Neural progenitor cell (in vitro differentiated cells): Measurements from ENCODE around the gene GRIN2A. TPM values are rescaled to one million over a fixed set of nuclear protein-coding genes. Genes with fewer than 3 reads are reported as not detected.

Source experiments
- DNase-seq: peaks from one replicate; pipeline ENCODE4 v3.0.0-alpha.2; 2016; ENCODE audit warnings: low spot score
- H2AFZ ChIP-seq: fragments of 200-600 bp; sonication (generic); replicated peaks from 2 replicates; pipeline ENCODE4 v1.6.1; 2016; ENCODE audit warnings: antibody characterized with exemption
- H3F3A ChIP-seq: fragments of 200-600 bp; sonication (generic); 2 replicates; pipeline ENCODE4 v1.6.1; 2016; ENCODE audit warnings: antibody characterized with exemption, low read depth
- H3K27ac ChIP-seq: fragments of 200-600 bp; sonication (generic); 2 replicates; pipeline ENCODE4 v1.5.1; 2016; ENCODE audit warnings: mild to moderate bottlenecking
- H3K27me3 ChIP-seq: fragments of 200-600 bp; sonication (generic); 2 replicates; pipeline ENCODE4 v1.6.1; 2016; ENCODE audit warnings: mild to moderate bottlenecking, moderate library complexity
- H3K36me3 ChIP-seq: fragments of 200-600 bp; sonication (generic); 2 replicates; pipeline ENCODE4 v1.5.1; 2016
- H3K4me1 ChIP-seq: fragments of 200-600 bp; sonication (generic); 2 replicates; pipeline ENCODE4 v1.6.1; 2016; ENCODE audit warnings: mixed run types
- H3K4me2 ChIP-seq: fragments of 200-600 bp; sonication (generic); 2 replicates; pipeline ENCODE4 v1.6.1; 2016
- H3K4me3 ChIP-seq: fragments of 200-600 bp; sonication (generic); 2 replicates; pipeline ENCODE4 v1.5.1; 2016
- H3K79me2 ChIP-seq: fragments of 200-600 bp; sonication (generic); 2 replicates; pipeline ENCODE4 v1.6.1; 2016; ENCODE audit warnings: low read depth
- H3K9ac ChIP-seq: fragments of 200-600 bp; sonication (generic); 2 replicates; pipeline ENCODE4 v1.6.1; 2016
- H3K9me3 ChIP-seq: fragments of 200-600 bp; sonication (generic); 2 replicates; pipeline ENCODE4 v1.5.1; 2016; ENCODE audit warnings: low read depth
- H4K20me1 ChIP-seq: fragments of 200-600 bp; sonication (generic); 2 replicates; pipeline ENCODE4 v1.6.1; 2016; ENCODE audit warnings: low read depth
- H3K27ac Mint-ChIP-seq: 3 replicates; pipeline ENCODE4 v1.8.0; 2021; ENCODE audit warnings: mixed read lengths
- H3K27me3 Mint-ChIP-seq: 2 replicates; pipeline ENCODE4 v1.8.0; 2022; ENCODE audit warnings: low read depth, mild to moderate bottlenecking, inconsistent platforms, moderate library complexity, mixed read lengths; ENCODE audit not compliant: insufficient read depth
- H3K36me3 Mint-ChIP-seq: 3 replicates; pipeline ENCODE4 v1.8.0; 2021; ENCODE audit warnings: mixed read lengths
- H3K4me1 Mint-ChIP-seq: 3 replicates; pipeline ENCODE4 v1.8.0; 2021; ENCODE audit warnings: mixed read lengths
- H3K4me3 Mint-ChIP-seq: 3 replicates; pipeline ENCODE4 v1.8.0; 2021; ENCODE audit warnings: mild to moderate bottlenecking, moderate library complexity, mixed read lengths
- H3K9me3 Mint-ChIP-seq: 3 replicates; pipeline ENCODE4 v1.8.0; 2020; ENCODE audit warnings: mixed read lengths
- EZH2 ChIP-seq: fragments of 200-600 bp; sonication (generic); IDR thresholded peaks from 2 replicates; pipeline ENCODE4 v1.6.1; 2017; ENCODE audit warnings: antibody characterized with exemption, mild to moderate bottlenecking, moderate library complexity
- EZH2phosphoT487 ChIP-seq: fragments of 200-600 bp; sonication (generic); IDR thresholded peaks from 2 replicates; pipeline ENCODE4 v1.6.1; 2017; ENCODE audit warnings: antibody characterized with exemption
- total RNA-seq: library from RNA; depleted of rRNA; stranded (reverse); fragments of >200 nt; gene quantifications from 2 replicates; pipeline ENCODE4 v1.2.3, GENCODE V29; 2015; ENCODE audit warnings: low replicate concordance
- TF ChIP-seq, protein P1 (sequence below): fragments of 200-600 bp; sonication (generic); IDR thresholded peaks from 2 replicates; pipeline ENCODE4 v1.5.1; 2017; ENCODE audit warnings: antibody characterized with exemption, mild to moderate bottlenecking

Gene GRIN2A
- total RNA-seq, 1 donor from 2014 or later = 1.6 TPM

DNA sequence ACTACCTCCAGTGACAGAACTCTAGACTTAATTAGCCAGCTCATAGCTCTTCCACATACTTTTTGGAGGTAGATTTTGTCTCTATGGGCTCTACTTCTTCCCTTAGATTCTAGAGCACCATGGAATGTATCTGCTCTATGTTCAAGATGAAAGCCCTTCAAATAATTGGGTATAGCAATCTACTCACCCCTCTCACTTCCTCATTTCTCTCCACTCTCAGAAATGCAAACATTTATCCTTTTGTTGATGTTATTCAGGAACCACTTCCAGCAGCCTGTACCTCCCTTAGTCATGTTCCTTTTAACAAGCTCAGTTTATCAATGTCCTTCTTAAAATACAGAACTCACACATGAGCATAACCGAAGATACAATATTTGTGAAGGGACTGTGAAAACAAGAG lies 78.5 kb downstream of the GRIN2A start:
- no peak for TF ChIP-seq EZH2
- no peak for TF ChIP-seq EZH2phosphoT487
- TF ChIP-seq, protein P1, sequence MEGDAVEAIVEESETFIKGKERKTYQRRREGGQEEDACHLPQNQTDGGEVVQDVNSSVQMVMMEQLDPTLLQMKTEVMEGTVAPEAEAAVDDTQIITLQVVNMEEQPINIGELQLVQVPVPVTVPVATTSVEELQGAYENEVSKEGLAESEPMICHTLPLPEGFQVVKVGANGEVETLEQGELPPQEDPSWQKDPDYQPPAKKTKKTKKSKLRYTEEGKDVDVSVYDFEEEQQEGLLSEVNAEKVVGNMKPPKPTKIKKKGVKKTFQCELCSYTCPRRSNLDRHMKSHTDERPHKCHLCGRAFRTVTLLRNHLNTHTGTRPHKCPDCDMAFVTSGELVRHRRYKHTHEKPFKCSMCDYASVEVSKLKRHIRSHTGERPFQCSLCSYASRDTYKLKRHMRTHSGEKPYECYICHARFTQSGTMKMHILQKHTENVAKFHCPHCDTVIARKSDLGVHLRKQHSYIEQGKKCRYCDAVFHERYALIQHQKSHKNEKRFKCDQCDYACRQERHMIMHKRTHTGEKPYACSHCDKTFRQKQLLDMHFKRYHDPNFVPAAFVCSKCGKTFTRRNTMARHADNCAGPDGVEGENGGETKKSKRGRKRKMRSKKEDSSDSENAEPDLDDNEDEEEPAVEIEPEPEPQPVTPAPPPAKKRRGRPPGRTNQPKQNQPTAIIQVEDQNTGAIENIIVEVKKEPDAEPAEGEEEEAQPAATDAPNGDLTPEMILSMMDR = no peak
- H3K4me3 Mint-ChIP-seq = no peak overlapping the region
- DNase-seq = no peak
- H3K9me3 ChIP-seq = no peaks in the 10 kb centered on the region
- H3K36me3 Mint-ChIP-seq = no peaks in the 10 kb centered on the region
- H3K9me3 Mint-ChIP-seq = peaks cover 8% of the 10 kb centered on the region
- H3K79me2 ChIP-seq = no peaks in the 10 kb centered on the region
- no peaks in the 10 kb centered on the region for H3K27me3 ChIP-seq
- no peaks in the 10 kb centered on the region for H3F3A ChIP-seq
- H2AFZ ChIP-seq = no peak overlapping the region
- no peak overlapping the region for H3K27ac Mint-ChIP-seq
- H3K27me3 Mint-ChIP-seq = no peaks in the 10 kb centered on the region
- H4K20me1 ChIP-seq = no peaks in the 10 kb centered on the region
- no peaks in the 10 kb centered on the region for H3K4me1 ChIP-seq
- H3K4me2 ChIP-seq = no peak overlapping the region
- no peak overlapping the region for H3K27ac ChIP-seq
- no peak overlapping the region for H3K4me3 ChIP-seq
- no peaks in the 10 kb centered on the region for H3K36me3 ChIP-seq
- H3K4me1 Mint-ChIP-seq = peaks cover 7% of the 10 kb centered on the region
- no peak overlapping the region for H3K9ac ChIP-seq

DNA sequence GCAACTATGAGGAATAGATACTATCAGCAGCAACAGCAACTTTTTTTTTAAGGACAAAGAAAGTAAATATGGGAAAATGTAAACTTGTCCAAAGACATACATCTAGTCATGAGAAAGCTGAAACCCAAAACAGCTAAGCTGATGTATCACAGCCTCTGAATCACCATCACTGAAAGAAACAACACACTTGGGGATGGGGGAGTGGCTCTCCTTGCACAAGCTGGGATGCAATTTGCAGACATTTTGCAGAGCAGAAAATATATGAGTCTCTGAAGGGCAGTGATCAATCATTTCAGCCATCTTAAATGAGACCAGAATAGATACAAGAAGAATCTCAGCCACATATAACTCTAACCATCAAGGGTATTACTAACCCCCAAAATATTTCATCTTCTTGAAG lies 79.1 kb downstream of the GRIN2A start:
- H3K4me1 ChIP-seq = no peaks in the 10 kb centered on the region
- no peak for DNase-seq
- Mint-ChIP-seq H3K4me1 (peaks cover 7% of the 10 kb centered on the region), H3K9me3 (peaks cover 11% of the 10 kb centered on the region), H3K27ac (no peak overlapping the region), H3K27me3 (no peaks in the 10 kb centered on the region), H3K36me3 (no peaks in the 10 kb centered on the region), H3K4me3 (no peak overlapping the region)
- H3K79me2 ChIP-seq = no peaks in the 10 kb centered on the region
- no peaks in the 10 kb centered on the region for H3K9me3 ChIP-seq
- H2AFZ ChIP-seq = no peak overlapping the region
- H4K20me1 ChIP-seq = no peaks in the 10 kb centered on the region
- no peaks in the 10 kb centered on the region for H3K27me3 ChIP-seq
- no peaks in the 10 kb centered on the region for H3K36me3 ChIP-seq
- no peak overlapping the region for H3K4me2 ChIP-seq
- no peak for TF ChIP-seq EZH2phosphoT487
- TF ChIP-seq, protein P1 = no peak
- no peak for TF ChIP-seq EZH2
- H3F3A ChIP-seq = no peaks in the 10 kb centered on the region
- no peak overlapping the region for H3K9ac ChIP-seq
- H3K27ac ChIP-seq = no peak overlapping the region
- no peak overlapping the region for H3K4me3 ChIP-seq

DNA sequence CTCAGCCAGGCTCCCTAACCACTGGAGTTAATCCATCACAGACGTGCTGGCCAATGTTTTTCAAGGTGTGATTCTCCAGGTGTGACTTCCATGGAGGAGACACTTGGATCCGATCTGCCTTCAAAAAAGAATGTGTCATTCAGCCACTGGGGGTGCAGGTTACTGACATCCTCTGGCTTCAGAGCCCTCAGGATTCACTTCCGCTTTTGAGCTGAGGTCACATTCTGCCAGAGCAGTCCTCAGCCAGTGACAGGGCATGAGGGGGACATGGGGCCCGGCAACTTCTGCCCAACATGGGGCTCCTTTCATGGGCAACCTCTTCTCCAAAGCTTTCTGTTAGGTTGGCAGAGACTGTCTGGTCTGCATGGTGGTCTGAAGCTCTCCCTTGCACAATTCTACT lies 81.4 kb downstream of the GRIN2A start:
- H3K27ac ChIP-seq = no peak overlapping the region
- no peaks in the 10 kb centered on the region for H4K20me1 ChIP-seq
- H3K4me3 Mint-ChIP-seq = no peak overlapping the region
- DNase-seq = no peak
- no peaks in the 10 kb centered on the region for H3K36me3 Mint-ChIP-seq
- no peaks in the 10 kb centered on the region for H3K4me1 ChIP-seq
- TF ChIP-seq EZH2phosphoT487 (no peak), EZH2 (no peak)
- TF ChIP-seq, protein P1 = no peak
- H3K27ac Mint-ChIP-seq = no peak overlapping the region
- H3K9ac ChIP-seq = no peak overlapping the region
- H3K9me3 ChIP-seq = no peaks in the 10 kb centered on the region
- no peaks in the 10 kb centered on the region for H3F3A ChIP-seq
- H3K4me2 ChIP-seq = no peak overlapping the region
- H3K9me3 Mint-ChIP-seq = peaks cover 11% of the 10 kb centered on the region
- peaks cover 7% of the 10 kb centered on the region for H3K4me1 Mint-ChIP-seq
- H3K79me2 ChIP-seq = no peaks in the 10 kb centered on the region
- no peak overlapping the region for H3K4me3 ChIP-seq
- no peak overlapping the region for H2AFZ ChIP-seq
- no peaks in the 10 kb centered on the region for H3K36me3 ChIP-seq
- no peaks in the 10 kb centered on the region for H3K27me3 ChIP-seq
- H3K27me3 Mint-ChIP-seq = no peaks in the 10 kb centered on the region

DNA sequence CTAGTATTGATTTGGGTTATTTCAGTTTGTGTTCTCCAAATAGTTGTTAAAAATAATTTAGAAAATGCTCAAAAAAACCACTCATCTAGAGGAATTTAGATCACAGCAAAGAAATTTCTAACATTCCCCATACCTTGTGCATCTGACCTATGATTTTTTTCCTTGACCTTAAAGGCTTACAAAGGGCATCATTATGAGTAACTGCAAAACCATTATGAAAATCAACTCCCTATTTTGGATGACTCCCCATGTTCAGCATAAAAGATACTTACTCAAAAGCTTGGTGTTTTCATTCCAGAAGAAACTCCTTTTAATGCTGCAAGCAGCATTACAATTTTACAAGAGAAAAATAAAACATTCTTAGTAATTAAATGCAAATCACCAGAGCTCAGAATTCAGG lies 83.2 kb downstream of the GRIN2A start:
- H3K4me1 Mint-ChIP-seq = peaks cover 7% of the 10 kb centered on the region
- no peak overlapping the region for H2AFZ ChIP-seq
- H3K27me3 ChIP-seq = no peaks in the 10 kb centered on the region
- H3K36me3 Mint-ChIP-seq = no peaks in the 10 kb centered on the region
- no peak overlapping the region for H3K4me3 ChIP-seq
- H3K27me3 Mint-ChIP-seq = no peaks in the 10 kb centered on the region
- peaks cover 11% of the 10 kb centered on the region for H3K9me3 Mint-ChIP-seq
- no peaks in the 10 kb centered on the region for H4K20me1 ChIP-seq
- DNase-seq = no peak
- no peak overlapping the region for H3K9ac ChIP-seq
- no peaks in the 10 kb centered on the region for H3K4me1 ChIP-seq
- no peaks in the 10 kb centered on the region for H3F3A ChIP-seq
- H3K4me3 Mint-ChIP-seq = no peak overlapping the region
- no peak overlapping the region for H3K27ac ChIP-seq
- no peaks in the 10 kb centered on the region for H3K36me3 ChIP-seq
- no peaks in the 10 kb centered on the region for H3K79me2 ChIP-seq
- H3K9me3 ChIP-seq = no peaks in the 10 kb centered on the region
- TF ChIP-seq, protein P1 = no peak
- TF ChIP-seq EZH2 = no peak
- no peak overlapping the region for H3K4me2 ChIP-seq
- no peak overlapping the region for H3K27ac Mint-ChIP-seq
